GM19455 (cell line): Measurements from ENCODE around the gene C2CD3.
"Not testable (repeated sequence)": the region's sequence is repeated elsewhere in the genome, so short reads cannot be mapped to it uniquely, and the experiment has no call there.

Experiments used
- ATAC-seq: cut with Tn5 transposase; IDR thresholded peaks from one replicate; pipeline ENCODE4 v1.9.1; 2021; ENCODE audit not compliant: unreplicated experiment

The C2CD3 gene

GRCh38 chr11:74069146-74070046 is 101.4 kb downstream of the C2CD3 start:
- ATAC-seq = no peak

DNA sequence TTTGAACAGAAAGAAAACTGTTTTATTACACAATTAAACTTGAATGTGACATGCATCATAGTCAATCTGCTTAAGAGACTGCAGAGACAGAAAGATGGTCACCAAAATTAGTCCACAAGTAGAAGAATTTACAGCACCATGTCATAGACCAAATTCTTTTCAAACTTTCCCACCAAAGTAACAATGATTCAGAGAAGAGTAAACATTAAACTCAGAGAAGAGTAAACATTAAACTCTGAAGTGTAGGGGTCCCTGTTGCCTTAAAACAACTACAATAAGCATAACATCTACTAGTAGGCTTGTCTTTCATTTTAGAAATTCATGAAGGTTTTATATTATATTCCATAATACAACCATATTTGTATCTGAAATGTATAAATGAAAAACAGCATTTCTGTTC is 104.1 kb downstream of the C2CD3 start:
- not testable (repeated sequence) for ATAC-seq

DNA sequence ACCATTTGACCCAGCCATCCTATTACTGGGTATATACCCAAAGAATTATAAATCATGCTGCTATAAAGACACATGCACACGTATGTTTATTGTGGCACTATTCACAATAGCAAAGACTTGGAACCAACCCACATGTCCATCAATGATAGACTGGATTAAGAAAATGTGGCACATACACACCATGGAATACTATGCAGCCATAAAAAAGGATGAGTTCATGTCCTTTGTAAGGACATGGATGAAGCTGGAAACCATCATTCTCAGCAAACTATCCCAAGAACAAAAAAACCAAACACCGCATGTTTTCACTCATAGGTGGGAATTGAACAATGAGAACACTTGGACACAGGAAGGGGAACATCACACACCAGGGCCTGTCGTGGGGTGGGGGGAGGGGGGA is 105.3 kb downstream of the C2CD3 start:
- not testable (repeated sequence) for ATAC-seq

DNA sequence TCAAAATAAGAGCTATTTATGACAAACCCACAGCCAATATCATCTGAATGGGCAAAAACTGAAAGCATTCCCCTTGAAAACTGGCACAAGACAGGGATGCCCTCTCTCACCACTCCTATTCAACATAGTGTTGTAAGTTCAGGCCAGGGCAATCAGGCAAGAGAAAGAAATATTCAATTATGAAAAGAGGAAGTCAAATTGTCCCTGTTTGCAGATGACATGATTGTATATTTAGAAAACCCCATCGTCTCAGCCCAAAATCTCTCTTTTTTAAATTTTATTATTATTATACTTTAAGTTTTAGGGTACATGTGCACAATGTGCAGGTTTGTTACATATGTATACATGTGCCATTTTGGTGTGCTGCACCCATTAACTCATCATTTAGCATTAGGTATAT is 107.2 kb downstream of the C2CD3 start:
- ATAC-seq = not testable (repeated sequence)

GRCh38 chr11:74061599-74061998 is 109.2 kb downstream of the C2CD3 start:
- ATAC-seq = not testable (repeated sequence)

- ATAC-seq = no peak
Observed at GRCh38 chr11:74057249-74058151, 113.3 kb downstream of the C2CD3 start.

GRCh38 chr11:74055938-74056337 is 114.9 kb downstream of the C2CD3 start:
- ATAC-seq = no peak

GRCh38 chr11:74050465-74050864 is 120.3 kb downstream of the C2CD3 start:
- no peak for ATAC-seq

- no peak for ATAC-seq
Observed at GRCh38 chr11:74048993-74049392, 121.8 kb downstream of the C2CD3 start.

DNA sequence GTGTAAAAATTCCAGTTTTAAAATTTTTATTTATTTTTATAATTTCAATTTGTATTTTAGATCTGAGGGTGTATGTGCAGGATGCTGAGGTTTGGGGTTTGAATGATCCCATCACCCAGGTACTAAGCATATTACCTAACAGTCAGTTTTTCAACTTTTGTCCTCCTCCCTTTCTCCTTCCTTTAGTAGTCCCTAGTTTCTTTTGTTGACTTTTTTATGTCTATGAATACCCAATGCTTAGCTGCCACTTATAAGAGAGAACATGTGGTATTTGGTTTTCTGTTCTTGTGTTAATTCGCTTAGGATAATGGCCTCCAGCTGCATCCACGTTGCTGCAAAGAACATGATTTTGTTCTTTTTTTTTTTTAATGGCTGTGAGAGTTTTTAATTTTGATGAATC is 126.3 kb downstream of the C2CD3 start:
- no peak for ATAC-seq

DNA sequence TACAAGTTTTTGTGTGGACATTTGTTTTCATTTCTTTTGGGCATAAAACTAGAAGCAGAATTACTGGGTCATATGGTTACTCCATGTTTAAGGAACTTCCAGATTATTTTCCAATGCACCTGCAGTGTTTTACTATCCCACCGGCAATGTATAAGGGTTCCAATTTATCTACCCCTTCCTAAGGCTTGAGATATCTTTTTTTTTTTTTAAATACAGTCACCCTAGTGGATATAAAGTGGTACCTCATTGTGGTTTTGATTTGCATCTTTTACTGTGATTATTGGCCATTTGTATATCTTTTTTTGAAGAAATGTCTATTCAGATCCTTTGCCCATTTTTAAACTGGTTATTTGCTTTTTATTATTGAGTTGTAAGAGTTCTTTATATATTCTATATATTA is 127.4 kb downstream of the C2CD3 start:
- ATAC-seq = no peak

- no peak for ATAC-seq
Observed at GRCh38 chr11:74037309-74037708, 133.5 kb downstream of the C2CD3 start.

GRCh38 chr11:74035264-74035663 is 135.5 kb downstream of the C2CD3 start:
- no peak for ATAC-seq

- ATAC-seq = no peak
Observed at GRCh38 chr11:74033046-74033445, 137.8 kb downstream of the C2CD3 start.

DNA sequence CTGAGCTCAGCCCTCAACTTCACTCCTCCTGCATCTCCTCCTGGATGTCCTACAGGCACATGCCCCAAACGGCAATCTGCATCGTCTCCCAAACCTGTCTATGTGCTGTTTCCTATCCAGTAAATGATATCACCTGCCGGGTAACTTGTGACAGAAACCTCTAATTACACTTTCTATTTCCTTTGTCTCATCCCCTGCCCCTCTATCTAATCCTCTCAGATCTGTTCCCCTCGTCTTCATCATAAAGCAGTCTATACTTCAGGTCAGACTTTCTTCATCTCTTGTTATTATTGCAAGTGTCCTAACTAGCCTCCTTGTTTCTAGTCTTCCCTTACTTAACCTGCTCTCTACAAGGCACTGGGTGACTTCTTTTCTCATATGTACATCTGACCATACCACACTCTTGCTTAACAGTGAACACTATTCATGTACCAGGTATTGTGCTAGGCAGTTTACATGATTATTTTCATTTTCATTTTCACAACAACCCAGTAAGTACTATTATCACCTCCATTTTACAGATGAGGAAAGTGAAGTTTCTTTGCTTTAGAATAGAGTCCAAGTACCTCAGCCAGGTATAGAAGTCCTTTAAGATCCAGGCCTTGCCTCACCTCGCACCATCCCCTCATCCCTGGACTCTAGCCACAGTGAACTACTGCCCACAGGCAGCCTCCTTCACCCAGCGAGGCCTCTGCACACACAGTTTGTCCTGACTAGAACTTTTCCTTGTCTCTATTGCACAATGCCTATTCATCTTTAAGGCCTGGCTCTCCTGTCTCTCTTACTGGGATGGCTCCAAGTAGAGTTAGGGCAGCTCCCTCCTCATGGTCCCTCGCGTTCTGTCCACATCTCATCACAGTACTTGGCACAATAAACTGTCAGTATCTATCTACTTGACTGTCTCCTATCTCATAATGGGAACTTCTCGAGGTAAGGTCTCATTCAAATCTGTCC is 139.8 kb downstream of the C2CD3 start:
- no peak for ATAC-seq

DNA sequence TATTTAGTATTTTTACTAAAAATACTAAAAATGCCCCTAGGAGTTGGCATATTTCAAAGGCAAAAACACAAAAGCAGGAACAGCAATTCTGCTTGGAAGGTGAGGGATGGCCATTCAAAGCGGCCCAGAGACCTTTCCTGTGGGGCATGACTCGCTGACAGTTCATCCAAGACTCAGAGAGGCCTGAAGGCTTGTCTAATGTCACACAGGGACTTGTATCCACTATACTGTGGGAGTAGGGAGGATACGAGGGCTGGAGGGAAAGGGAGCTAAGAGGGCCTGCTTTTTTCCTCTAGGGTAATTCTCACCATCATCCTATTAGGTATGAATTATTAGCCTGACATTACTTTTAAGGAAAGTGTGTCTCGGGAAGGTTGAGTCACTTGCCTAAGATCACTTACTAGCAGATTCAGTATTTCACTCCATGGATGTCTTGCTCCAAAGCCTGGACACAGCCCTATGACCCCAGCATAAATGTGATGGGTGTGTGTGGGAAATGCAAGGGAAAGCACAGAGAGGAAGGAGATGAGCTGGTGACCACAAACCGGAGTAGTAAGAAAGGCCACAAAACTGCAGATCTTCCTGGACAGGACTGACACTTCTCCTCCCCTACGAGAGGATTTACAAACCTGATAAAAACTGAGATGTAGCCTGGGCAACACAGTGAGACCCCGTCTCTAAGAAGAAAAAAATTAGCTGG is 145.2 kb downstream of the C2CD3 start:
- ATAC-seq = no peak

DNA sequence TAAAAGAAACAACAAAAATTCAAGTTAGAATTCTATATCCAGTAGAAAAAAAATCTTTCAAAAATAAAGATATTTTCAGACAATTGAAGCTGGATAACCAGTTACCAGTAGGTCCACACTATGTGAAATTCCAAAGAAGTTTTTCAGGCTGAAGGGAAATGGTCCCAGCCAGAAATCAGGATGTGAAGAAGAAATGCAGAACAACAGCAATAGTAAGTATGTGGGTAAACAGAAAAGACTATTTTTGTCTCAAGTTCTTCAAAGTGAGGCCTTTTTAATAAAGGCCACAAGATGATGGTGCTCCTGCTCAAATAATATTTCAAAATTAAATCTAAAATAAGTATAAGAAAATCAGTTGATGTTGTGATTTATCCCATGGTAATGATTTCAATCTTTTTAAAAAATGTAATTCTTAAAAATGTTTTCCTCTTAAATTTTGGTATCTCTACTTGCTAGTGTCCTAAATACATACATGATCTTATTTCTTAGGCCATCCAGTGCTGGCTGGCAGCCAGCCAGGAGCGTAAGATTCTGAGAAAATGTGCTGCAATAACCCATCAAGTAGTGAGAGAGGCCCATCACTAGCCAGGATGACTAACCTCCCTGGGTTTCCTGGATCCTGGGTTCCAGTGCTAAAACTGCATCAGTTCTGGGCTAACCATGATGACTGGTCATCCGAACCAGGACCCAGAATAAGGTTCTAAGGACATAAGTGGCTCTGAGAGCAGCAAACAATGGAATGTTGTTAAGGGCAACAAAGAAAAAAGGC is 146.4 kb downstream of the C2CD3 start:
- no peak for ATAC-seq

DNA sequence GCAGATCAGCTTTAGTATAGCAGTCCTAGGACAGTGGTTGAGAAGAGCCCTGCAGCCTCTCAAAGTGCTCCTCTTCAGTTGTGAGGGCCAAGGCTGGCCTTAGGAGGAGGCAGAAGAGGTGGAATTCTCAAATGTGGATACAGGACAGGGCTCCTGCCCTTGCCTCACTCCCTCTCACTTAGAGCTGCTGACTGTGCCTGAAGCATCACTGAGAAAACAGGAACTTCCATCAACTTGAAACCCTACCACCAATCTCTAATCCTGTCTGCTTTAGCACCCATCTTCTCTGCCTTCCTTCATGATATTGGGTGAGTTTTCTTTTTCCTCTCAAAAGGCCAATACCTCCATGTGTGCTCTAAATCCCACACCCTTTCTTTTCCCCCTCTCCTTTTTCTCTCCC is 147.5 kb downstream of the C2CD3 start:
- no peak for ATAC-seq

DNA sequence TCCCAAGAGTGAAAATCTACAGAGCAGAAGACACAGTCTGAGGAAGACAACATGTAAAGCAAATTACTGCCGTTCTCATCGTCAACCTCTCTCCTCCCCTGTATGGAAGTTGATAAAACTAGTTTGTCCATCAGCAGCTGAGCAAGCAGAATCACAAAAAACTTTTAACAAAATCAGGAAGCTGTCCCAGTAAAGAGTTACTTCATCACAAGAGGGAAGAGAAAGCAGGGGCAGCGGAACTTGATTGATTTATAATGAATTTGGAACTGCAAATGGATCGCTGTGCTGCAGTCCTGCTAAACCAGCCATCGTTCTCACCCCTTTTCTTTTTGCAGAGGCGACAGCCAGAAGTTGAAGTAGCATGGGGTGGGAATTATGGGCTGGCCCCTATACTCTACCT is 148.3 kb downstream of the C2CD3 start:
- ATAC-seq = no peak
